ENCODE results near the gene C11orf21.
A peak's percentile ranks its signal among the peaks of the same experiment; 100 is the strongest.

The C11orf21 gene

DNA sequence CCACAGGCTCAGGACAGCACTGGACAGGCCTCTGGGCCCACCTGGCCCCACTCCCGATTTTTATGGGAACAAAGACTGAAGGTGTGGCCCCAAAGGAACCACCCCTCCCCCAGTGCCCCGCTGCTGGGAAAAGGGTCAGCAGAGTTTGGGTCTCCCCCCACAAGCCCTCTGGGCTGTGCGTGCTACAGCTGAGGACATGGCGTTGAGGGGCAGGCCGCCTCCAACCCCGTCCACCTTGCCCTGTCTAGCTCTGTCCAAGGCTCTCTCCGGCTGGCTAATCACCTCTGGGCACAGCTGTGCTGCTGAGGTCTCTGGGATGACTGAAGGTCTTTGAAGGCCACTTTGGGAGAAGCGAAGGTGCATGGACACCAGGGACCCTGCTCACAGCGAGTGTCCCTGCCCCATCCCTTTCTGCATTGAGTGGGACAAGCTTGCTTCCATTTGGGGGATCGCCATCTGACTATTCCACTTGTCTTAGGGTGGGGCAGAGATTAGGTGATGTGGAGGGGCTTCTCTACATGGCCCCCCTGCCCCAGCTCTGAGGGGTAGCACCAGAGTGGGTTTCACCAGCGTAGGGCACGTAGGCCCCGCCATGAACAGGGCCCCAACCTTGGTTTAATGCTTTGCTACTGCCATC, 37.9 kb downstream of the C11orf21 start:
- TF ChIP-seq, protein P1, sequence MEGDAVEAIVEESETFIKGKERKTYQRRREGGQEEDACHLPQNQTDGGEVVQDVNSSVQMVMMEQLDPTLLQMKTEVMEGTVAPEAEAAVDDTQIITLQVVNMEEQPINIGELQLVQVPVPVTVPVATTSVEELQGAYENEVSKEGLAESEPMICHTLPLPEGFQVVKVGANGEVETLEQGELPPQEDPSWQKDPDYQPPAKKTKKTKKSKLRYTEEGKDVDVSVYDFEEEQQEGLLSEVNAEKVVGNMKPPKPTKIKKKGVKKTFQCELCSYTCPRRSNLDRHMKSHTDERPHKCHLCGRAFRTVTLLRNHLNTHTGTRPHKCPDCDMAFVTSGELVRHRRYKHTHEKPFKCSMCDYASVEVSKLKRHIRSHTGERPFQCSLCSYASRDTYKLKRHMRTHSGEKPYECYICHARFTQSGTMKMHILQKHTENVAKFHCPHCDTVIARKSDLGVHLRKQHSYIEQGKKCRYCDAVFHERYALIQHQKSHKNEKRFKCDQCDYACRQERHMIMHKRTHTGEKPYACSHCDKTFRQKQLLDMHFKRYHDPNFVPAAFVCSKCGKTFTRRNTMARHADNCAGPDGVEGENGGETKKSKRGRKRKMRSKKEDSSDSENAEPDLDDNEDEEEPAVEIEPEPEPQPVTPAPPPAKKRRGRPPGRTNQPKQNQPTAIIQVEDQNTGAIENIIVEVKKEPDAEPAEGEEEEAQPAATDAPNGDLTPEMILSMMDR (IDR thresholded peaks at IDR 0.05): no peak
- no peak overlapping the region for H3K27ac ChIP-seq
- peaks cover 0 to 4% (median 3%) of the 10 kb centered on the region in 4 donors for H3K4me1 ChIP-seq
- H3K36me3 ChIP-seq: no peaks in the 10 kb centered on the region
- intact Hi-C loops (cut with DNase I; ENCODE audit: low total_unique reads): no loop called here
- no peaks in the 10 kb centered on the region for H3K9me3 ChIP-seq
- no peak for DNase-seq
- H3K27me3 ChIP-seq: peaks cover 0 to 59% of the 10 kb centered on the region in 2 donors
- H3K4me3 ChIP-seq: no peak overlapping the region

DNA sequence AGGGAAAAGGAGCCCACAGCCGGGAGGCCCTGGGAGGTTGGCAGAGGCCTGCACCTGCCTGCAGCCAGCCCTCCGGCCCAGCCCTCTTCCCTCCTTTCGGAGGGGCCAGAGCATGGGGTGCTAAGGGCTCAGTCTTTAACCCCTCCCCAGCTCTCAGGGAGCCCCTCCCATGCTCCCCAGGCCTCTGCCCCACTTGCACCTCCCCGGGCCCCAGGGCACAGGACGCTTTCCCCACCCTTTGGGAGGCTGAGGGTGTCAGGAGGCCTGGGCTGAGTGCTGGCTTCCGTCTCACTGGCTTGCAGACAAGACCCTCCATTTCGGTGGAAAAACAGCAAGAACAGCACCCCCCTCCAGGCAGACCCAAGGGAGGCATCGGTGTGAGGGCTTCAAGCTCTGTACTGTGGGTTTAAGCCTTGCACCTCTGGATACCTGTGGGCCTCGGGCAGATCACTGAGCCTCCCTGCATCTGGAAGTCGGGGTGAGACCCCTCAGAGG, 38.6 kb downstream of the C11orf21 start:
- no peaks in the 10 kb centered on the region for H3K9me3 ChIP-seq
- no peak for DNase-seq
- no peak overlapping the region for H3K4me3 ChIP-seq
- intact Hi-C loops (cut with DNase I; ENCODE audit: low total_unique reads): no loop called here
- no peak overlapping the region for H3K27ac ChIP-seq
- TF ChIP-seq, protein P1 (IDR thresholded peaks at IDR 0.05): no peak
- H3K27me3 ChIP-seq: peaks cover 0 to 52% of the 10 kb centered on the region in 2 donors
- no peaks in the 10 kb centered on the region for H3K4me1 ChIP-seq
- no peaks in the 10 kb centered on the region for H3K36me3 ChIP-seq

DNA sequence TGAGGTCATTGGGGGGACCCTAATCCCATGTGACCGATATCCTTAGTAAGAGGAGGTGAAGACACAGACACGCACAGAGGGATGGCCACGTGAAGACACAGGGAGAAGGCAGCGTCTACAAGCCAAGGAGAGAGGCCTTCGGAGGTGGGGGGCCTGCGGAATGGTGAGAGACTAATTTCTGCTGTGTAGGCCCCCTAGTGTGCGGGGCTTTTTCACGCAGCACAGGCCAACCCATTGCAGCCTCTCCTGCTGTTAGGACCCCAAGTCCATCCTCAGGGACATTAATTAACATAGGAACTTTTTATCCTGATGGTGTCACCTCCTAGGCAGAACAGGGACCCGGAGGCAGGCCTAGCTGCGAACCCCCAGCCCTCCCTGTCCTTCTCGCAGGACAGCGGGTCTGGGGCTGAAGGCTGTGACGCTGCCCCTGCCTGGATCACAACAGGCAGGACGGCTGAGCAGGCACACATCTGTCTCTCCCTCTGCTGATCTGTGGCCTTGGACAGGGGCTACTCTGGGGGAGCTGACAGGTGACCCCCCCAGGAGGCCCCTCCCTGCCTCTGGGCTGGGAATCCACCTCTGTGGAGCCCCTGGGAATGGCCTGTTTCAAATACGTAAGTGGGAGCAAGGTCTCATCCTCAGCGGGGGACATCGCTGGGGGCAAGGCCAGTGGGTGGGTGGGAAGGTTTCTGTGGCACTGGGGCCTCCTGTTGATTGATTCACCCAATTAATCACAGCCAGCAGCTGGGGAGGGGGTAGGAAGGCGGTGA, 39.2 kb downstream of the C11orf21 start:
- Histone ChIP-seq H3K9me3 (no peaks in the 10 kb centered on the region), H3K4me1 (peaks cover 0 to under 1% (median 0%) of the 10 kb centered on the region in 4 donors), H3K36me3 (no peaks in the 10 kb centered on the region), H3K27ac (no peak overlapping the region), H3K4me3 (no peak overlapping the region), H3K27me3 (peaks cover 0 to 46% of the 10 kb centered on the region in 2 donors)
- peak in 1 of 2 donors; percentile 58 for DNase-seq
- intact Hi-C loops (cut with DNase I; ENCODE audit: low total_unique reads): no loop called here
- TF ChIP-seq, protein P1 (IDR thresholded peaks at IDR 0.05): no peak

DNA sequence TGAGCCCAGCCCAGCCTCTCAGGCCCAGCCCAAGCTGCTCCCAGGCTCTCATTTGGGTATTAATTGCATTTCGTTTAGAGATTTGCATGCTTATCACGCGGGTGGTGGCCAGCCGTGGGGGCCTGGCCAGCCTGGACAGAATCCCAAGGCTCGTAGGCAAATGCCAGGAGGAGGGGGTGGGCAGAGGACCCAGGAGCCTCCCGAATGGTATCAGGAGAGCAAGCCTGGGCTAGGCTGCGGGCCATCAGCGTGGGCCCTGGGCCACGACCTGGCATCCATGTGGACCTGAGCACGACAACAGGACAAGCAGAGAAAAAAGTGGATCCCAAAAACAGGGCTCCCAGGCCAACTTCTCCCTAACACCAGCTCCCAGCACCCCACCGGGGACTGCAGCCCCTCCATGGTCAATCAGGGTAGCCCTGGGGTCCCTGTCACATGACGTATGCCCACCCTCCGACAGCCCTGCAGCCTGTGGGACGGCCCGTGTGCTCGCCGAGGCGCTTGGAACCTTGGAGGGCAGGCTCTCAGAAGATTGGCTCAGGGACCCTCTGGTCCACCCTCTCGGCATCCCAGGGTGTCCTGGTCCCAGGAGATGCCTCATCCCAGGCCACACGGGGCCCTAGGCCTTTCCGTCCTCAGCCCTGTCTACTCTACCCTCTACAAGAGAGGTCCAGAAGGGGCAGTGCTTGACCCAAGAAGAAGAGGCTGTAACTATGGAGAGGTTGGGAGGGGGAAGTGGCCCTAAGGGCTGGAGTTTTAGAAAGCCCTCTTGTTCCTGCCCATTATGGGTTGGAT, 40.1 kb downstream of the C11orf21 start:
- TF ChIP-seq, protein P1 (IDR thresholded peaks at IDR 0.05): no peak
- no peak overlapping the region for H3K27ac ChIP-seq
- H3K36me3 ChIP-seq: no peaks in the 10 kb centered on the region
- no peaks in the 10 kb centered on the region for H3K9me3 ChIP-seq
- peak in 1 of 2 donors; percentile 42 for DNase-seq
- H3K27me3 ChIP-seq: peaks cover 0 to 41% of the 10 kb centered on the region in 2 donors
- no peak overlapping the region for H3K4me3 ChIP-seq
- H3K4me1 ChIP-seq: peaks cover 0 to 4% (median 0%) of the 10 kb centered on the region in 4 donors
- intact Hi-C loops (cut with DNase I; ENCODE audit: low total_unique reads): no loop called here

DNA sequence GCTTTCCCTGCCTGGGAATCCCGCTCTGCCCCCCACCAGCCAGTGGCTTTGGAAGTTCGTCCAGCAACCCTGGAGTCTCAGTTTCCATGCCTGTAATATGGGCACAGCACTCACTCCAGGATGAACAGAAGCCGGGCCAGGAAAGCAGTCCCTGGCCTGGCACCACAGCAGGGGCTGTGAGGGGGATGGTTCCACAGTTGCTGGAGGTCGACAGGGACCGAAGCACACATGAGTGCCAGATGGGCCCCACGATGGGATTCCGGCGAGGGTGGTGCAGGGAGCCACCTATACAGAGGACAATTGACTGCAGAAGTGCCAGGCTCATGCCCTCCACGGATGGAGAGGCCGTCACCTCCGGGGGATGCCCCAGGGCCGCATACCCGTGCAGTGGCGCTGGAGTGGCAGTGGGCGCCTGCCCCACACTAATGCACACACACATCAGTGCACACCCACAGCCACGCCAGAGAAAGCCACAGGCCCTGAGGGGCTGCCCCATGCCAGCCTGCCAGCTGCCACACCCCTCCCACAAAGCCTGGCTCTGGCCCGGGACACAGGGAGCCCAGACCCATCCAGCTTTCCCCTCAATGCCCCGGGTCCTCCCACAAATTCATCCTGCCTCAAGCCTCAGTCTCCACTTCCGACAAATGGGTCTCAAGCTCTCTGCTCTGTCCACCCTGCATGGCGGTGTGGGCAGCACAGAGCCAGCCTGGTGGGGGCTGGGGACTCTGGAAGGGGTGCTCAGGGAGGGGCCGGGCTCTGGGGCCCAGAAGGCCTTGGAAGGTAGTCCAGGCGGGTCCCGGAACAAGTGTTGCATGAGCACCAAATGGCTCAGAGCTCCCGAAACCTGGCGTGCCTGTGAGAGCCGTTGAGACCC, 41.0 kb downstream of the C11orf21 start:
- no peak overlapping the region for H3K4me3 ChIP-seq
- DNase-seq: peak in 1 of 2 donors; percentile 54
- H3K4me1 ChIP-seq: peaks cover 0 to 6% (median 0%) of the 10 kb centered on the region in 4 donors
- H3K27me3 ChIP-seq: peaks cover 0 to 41% of the 10 kb centered on the region in 2 donors
- TF ChIP-seq, protein P1 (IDR thresholded peaks at IDR 0.05): no peak
- H3K9me3 ChIP-seq: no peaks in the 10 kb centered on the region
- intact Hi-C loops (cut with DNase I; ENCODE audit: low total_unique reads): no loop called here
- H3K36me3 ChIP-seq: no peaks in the 10 kb centered on the region
- no peak overlapping the region for H3K27ac ChIP-seq
